NCI-H510A treated with DMSO at 0.1 percent for 48 hours (cell line): ENCODE measurements around the gene AUTS2.

Source experiments
- DNase-seq: peaks from one replicate; lab custom pipeline; 2025; lab: John Stamatoyannopoulos, UW

Gene AUTS2

DNA sequence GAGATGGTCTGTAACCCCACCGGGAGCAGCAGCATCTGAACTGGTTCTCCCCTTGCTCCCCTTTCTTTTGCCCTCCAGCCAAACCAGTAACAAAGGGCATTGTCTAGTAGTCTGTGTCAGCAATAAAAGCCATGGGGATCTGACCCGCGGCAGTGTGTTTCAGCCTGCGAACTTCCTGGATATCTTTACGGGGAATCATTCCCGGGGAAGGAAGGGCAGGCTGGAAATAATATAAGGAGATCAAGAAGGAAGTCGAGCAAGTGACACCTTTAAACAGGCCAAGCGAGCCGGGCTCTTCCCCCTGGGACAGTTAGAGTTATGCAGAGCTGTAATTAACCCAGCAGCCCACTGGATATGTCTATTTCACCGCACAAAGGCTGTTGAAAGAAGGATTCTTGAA lies 872.5 kb downstream of the AUTS2 start:
- DNase-seq = no peak

DNA sequence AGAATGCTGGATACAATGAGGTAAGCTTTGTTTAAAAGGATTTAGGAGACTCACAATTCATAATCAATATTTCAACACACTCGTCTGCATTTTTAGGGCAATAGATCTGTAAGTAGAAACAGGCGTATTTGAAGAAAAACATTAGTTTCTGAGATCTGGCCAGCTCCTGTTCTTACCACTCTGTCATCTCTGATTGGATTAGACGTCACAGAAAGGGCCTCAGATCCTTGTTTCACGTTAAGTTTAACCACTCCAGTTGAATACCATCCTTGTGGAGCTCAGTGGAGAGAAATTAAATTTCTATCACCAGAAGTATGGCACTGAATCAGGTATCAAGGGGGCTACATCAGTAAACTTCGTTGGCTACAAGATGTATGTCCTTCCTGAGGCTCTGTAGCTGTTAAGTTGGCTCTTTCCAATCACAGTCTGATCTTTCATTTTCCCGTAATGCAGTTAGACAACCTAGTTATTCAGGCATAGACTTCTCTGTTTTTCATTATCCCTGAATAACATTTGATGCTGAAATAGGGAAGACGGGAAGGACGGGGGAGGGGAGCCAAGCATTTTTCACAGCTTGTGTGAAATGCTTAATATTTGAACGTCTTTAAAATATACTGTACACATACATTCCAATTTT lies 874.4 kb downstream of the AUTS2 start:
- DNase-seq = no peak

DNA sequence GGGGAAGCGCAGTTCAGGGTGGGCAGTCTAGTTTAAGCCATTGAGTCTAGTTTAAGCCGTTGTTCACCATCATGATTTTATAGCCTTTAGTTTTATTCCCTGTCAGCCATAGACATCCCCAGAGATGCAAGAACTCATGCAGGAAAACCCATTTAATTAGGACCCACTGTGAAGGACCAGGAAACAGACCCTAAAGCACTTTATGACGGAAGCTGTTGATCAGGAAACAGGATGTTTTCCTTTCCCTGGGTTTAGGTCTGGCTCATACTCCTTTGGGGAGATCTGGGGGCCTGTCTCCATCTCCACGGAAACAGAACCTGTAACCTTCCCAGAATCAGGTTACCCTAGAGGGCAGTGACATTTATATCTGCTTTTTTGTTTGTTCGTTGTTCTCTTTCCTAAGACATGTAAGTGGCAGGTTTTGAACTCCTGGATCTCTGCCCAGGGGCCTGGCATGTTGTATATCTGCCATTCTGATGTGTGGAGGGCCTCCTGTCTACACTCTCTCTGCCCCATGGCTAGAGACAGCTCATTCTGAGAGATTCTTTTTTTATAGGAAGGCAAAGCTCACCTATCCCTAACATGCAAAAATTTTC lies 876.5 kb downstream of the AUTS2 start:
- no peak for DNase-seq

DNA sequence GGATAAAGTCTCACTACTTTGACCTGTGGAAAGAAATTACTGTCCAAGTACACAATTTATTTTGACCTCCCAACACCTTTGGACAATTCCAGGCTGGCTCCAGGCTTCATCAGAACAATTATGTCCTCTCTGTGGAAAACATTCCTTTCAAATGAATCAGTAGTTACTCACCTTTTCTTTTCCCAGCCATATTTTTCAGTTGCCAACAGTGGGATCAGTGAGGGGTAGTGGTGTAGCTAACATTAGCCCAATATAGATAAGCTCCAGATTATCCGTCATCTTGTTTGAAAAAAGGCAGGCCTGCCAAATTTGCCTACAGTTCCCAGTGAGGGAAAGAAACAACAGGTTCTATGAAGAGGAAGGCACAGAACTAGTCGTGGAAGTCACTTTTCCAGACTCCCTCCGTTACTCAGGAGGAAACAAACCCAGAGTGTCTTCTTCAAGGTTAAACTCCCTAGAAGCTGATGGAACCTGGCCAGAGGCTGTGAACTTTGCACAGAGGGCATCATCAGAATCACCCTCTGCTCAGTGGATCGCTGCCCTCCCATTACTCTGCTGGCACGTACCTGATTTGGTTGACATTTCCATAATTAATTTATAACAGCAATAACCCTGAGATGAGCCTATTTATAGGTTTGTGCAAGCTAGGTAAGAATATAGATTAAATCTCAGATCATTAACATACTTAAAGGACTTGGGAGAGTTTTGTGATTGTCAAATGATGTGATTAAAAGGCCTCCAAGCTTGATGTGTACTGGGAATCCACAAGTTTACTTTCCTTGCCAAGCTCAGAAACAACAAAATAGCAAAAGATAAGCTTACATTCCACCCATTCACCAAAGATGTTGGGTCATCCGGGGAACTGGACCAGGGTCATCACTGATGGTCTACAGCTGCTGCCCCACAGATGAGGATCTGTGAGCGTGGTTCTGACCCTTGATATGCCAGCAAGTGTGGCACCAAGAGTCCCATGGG lies 879.0 kb downstream of the AUTS2 start:
- no peak for DNase-seq

DNA sequence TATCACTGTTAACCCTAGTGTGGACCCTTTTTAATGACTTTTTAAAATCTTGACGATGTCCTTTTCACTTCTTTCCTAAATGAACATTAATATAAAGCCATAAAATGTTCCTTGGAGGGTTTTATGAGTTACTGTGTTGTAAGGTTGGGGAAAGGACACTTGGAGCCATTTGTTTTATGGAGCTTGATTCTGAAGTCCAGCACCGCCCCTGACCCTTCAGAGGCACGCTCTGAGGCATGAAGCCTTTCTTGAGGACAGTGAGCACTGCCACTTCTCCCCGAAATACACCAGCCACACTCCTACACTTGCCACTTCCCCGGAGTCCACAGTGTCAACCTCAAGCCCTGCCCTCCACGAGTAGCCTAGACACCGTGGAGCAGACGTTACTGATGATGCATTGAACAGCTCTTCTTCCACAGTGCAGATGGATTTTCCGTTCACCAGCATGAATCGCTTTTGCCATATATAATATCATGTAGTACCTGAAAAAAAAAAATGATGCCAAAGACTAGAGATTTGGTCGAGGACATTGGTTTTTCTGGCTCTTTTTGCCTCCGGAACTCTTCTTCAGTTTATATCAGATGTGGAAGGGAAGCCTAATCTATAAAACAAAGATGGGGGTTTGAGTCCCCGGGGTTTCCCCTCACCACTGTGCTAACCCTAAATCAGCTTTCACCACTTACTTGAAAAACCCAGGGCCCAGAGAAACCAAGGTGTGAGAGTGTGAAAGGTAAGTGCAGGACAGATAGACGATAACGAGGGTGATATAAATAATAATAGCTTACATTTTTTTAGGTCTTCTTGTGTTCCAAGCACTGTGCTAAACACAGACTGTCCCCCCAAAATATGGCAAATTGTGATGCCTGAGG lies 881.1 kb downstream of the AUTS2 start:
- DNase-seq = no peak

DNA sequence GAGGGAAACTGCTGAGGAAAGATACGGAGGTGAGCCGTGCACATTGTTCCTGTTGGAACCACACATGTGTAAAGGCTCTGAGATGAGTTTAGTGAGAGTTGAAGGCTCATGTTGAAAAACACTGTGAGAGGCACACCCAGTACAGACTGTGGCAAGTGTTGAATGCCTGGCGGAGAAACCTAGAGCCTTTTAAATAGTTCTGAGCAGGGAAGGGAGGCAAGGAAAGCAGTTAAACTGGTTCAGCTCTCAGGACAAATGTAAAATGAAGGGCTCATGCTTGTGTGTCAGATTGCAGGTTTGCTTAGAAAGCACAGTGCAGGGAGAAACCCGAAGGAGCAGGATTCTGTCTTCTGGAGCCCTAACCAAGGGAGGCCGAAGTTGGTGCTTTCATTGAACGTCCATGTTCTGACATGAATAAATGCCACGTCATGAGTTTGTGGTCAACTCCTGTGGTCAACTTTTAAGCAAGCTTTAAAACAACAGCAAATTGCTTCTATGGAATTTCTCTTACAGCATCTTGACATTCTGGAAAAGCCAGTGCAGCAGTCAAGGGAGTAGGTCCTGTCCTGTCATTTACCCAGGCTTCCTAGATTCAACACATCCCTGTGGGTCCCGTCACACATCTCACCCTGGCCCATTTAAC lies 882.8 kb downstream of the AUTS2 start:
- DNase-seq = no peak

DNA sequence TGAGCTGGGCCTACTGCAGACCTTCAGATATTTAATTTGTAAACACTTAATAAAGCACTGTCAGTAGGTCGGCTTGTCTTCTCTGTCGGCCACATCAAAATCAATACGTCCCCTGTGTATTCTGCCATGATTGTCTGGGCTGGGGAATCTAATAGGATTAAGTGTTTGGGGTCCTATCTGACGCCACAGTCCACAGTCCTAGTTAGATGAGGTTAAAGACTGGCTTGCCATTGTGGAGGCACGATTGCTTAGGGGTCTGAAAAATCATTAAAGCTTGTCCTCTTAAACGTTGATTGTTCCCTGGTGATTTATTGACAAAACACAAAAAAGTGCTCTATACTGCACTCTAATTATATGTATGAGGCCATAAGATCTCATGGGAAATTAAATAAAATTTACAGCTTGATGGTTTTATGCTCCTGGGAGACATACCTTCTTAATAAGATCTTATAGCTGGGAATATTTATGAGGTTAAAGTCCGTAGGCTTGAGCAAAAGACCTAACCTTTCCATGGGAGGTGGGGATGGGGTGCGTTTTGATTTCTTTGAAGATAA lies 883.4 kb downstream of the AUTS2 start:
- DNase-seq = no peak

DNA sequence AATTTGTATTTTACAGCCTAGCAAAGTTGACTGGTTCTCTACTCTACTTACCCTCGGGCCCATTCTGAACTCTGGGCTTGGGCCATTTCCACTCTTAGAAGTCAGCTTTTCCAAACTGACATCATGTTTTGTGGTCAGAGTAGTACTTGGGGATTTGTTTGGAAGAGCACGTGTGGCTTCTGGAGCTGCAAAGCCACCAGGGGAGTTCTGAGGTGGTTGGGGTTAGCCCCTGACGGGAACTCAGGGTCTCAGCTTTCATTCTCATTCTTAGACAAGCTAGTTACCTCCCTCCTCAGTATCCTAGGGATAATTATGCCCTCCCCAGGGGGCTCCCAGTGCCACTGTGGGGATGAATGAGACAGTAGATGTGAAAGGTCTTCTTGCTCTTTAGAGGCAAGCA lies 886.0 kb downstream of the AUTS2 start:
- DNase-seq = no peak

DNA sequence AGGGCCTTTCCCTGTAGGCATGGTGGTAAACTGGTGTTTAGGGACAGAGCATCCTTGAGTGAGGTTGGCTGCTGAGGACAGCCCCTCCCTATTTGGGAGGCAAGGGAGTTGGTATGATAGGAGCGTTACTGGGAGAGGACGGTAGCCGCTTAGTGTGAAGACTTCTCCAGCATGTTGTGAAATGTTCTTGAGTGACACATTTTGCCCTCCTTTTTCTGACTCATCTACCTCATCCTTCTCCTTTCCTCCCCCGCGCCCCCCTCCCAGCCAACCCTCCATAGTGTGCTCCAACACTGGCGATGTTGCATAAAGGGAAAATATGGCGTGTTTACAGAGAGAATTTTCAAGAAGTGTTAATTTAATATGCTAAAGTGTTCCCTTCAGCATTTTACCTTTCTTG lies 888.7 kb downstream of the AUTS2 start:
- no peak for DNase-seq

DNA sequence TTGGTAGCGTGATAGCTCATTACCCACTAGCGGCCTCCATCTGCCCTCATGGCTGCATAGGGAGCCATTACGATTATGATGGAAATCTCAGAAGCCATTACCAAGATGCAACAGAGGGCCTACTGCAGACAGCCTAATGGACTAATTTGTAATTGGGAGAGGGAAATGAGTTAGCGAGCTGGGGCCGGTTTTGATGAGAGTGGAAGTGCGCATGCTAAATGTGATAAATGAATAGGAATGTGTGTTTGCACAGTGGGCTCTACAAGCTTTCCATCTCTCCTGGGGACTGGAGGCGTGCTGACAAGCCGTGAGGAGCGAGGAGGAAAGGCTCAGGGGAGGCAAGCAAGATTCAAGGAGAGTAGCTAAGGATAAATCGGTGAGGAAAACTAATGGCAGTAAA lies 889.2 kb downstream of the AUTS2 start:
- no peak for DNase-seq

DNA sequence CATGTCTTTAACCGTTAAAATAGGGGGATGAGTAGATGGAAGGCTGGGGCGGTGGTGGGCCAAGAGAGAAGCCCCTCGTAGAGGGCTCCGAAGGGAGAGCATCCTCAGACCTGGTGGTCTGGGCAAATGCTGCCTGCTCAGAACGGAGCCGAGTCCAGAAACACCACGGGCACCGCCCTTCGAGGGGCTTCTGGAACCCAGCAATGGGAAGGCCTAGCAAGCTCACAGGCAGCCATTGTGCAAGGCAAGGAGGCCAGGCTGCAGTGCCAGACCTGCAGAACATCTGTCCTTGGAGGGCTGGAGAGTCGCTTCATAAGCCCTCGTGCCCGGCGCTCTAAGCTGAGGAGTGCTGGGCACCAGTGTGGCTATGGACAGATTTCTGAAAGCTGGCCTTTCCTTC lies 889.6 kb downstream of the AUTS2 start:
- no peak for DNase-seq

DNA sequence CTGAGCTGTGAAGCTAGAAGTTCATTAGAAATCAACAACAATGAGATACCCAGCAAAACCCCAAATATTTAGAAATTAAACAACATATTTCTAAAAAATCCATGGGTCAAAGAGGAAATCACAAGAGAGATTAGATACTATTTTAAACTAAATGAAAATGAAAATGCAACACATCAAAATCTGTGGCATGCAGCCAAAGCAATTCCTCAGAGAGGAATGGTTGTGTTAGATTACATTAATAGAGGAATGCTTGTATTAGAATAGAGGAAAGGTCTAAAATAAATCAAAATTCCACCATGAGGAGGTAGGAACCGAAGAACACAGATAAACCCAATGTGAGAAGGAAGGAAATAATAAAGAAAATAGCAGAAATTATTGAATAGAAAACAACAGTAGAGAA lies 891.5 kb downstream of the AUTS2 start:
- DNase-seq = no peak

DNA sequence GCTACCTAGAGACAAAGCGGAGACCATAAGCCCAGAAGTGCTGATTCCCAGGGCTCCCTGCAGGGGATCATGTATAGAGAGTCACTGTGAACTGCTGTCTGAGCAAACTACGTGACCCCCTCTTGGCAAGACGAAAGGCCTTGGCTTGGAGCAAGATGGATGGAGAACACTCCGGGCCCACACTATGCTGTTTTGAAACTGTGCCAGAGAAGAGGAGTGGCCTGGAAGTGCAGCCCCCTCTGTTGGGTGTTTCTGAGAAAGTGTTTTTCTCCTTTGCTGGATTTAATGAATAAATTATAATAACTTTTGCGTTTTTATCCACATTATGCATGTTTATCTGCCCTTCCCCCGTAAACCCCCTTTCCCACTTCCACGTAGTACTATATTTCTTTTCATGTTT lies 894.4 kb downstream of the AUTS2 start:
- DNase-seq = no peak

DNA sequence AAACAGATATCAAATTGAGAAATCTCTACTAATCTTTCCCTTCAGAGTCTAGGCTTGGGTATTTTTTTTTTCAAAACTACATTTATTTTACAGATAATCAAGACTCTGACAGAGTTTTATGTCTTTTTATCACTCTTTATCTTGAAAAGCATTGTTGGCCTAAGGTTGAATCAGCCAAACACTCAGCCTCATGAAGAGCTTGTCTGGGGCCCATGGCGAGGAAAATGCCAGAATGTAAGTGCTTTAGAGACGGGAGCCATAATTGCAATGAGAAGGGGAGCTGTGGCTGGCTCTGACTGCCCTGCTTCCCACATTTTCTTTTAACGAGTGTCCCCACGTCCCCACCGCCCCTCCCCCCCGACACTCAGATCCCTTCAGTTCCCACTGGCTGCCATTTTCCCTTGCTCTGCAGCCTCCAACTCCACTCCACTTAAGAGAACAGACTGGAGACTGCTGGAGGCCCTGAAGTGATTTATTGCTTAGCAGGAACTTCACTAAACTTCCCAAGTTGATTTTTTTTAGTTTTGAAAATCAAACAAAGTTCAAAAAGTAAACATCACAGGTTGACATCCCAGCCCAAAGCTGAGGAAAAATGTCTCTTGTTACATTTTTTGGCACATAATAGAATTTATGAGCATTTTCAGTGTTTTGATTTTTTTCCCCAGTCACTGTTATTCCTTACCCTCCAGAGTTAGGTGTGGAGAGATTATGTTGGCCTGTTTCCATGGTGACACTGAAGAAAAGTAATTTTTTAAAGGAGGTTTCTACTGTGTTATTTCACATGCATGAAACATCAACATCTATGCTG lies 896.2 kb downstream of the AUTS2 start:
- no peak for DNase-seq

DNA sequence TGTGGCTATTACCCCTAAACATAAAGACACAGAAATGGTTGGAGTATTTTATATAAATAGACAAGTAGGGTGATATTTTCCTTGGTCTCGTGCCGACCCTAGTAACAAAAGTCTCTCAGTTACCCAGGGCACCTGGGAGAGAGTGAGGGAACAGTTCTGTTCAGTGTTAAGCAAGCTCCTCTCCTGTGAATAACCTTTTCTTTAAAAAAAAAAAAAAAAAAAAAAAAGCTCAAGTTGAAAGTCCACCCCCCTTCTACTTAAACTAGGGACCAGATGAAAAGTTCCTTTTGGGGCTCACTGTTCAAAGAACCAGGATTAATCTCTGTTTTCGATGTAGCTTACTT lies 896.7 kb downstream of the AUTS2 start:
- no peak for DNase-seq

DNA sequence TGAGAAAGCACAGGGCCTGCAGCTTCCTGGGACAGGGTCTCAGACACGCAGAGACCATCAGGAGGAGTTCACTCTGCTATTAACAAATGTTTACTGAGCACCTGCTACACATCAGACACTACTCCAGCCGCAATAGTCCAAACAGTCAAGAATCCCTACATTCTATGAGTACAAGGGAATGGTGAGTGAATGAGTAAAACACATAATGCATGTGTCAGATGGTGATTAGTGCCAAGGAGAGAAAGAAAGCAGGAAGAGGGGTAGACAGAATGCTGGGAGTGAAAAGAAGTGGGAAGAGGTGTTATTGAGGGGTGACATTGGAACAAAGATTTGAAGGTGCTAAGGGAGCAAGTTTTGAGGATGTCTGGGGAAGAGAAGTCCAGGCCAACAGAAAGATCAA lies 899.5 kb downstream of the AUTS2 start:
- DNase-seq = no peak

DNA sequence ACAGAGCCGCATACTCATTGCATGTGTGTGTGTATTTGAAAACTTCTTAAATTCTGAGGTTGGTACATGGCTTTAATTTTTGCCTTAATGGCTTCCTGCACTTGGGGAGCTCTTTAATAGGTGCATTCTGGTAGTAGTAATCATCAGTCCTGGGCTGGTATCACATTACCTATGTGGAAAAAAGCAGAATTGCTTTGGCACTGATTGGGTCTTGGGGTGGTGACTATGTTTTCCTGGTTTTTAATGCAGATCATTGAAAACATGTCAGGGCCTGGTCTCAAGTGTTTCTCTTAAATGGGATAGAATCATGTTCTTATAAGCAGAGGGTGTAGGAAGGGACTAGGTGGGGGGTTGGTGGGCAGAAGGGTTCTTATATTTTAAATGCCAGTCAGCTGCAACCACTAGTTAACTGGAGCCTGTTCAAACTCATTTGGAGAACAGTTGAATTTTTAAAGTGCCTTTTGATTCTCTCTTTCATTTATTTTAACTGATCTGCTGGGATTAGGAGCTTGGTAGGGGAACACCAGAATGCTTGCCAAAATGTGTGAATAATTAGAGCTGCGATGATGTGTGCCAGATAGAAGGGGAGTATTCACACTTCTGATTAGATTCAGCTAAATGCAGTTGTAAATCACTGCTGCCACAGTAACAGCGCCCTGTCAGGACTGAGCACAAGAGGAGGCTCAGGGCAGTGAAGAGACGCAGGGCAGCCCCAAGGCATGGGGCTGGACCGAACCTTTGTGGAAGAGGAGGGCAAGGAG lies 900.1 kb downstream of the AUTS2 start:
- no peak for DNase-seq

DNA sequence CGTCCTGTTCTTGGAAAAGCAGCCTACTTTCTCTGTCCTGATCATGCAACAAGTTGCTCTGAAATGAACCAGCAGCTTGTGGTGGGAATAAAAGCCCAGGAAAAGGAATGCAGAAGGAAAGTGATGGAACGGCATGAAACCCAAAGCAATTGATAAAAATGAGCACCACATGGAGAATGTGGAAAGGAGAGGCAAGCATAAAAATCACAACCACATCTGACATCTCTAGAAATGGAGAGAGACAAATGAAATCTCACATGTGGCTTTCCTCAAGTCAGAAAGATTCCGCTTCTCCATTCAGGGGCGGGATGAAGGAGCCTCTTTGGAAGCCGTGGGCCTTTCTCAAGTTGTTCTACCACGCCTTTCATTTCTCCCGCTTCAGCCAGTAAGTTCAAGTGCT lies 902.0 kb downstream of the AUTS2 start:
- DNase-seq = no peak

DNA sequence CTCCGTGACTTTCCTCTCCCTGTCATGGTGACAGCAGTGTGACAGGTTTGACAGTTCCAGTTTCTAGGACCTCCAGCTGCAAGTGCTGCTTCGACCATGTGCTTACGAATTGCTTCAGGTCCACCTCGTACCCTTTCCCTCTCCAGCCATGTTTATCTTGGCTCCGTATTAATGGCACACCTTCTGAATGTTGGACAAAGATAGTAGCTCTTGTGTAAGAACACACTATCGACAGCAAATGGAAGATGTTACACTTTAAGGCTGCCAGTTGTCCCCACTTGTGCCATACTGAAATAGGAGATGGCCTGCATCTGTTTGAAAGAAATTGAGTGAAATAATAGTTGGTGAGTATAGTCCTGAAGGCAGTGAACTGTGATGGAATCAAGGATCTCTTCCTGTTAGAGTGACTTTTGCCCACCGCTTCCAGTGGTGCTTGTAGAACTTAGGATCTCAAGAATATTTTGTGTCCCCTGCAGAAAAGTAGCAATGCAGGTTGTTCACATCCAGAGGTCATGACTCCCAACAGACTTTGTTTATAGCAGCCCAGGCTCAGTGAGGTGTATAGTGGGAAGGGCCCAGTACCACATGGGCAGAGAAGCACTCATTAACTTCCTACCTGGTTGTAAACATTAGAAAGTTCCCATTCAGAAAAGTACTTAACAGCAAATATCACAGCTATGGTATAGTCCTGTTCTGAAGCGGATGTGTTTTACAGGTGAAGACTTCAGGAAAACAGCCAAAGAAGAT lies 904.0 kb downstream of the AUTS2 start:
- no peak for DNase-seq
